K562 (cell line): ENCODE results near the gene LTBP1. TPM values are rescaled to one million over a fixed set of nuclear protein-coding genes. Genes with fewer than 3 reads are reported as not detected.
A peak's percentile ranks its signal among the peaks of the same experiment; 100 is the strongest.

Experiments used
- ATAC-seq: fragments of 200-7000 bp; cut with Tn5 transposase; 3 replicates; pipeline ENCODE4 v1.9.1; 2020; ENCODE audit warnings: moderate library complexity
- BruUV-seq: library from RNA; stranded (reverse); fragments of 400-500 nt; replicated peaks from 2 replicates; lab custom pipeline; 2021; lab: Mats Ljungman, UMichigan
- CTCF ChIA-PET: fragments of 300-600 bp; formaldehyde crosslinking; extraction: SDS; loops from one replicate; lab custom pipeline; 2021; ENCODE audit warnings: low intra/inter-chr PET ratio; lab: Yijun Ruan, JAX
- POLR2A ChIA-PET: fragments of 300-600, 350-650 bp; sonication (Branson Sonifier 250); formaldehyde crosslinking; extraction: SDS; loops from one replicate; lab custom pipeline; 2021; ENCODE audit warnings: antibody characterized with exemption, inconsistent platforms; lab: Yijun Ruan, JAX
- DNase-seq, 4 experiments: peaks; one replicate each; pipeline versions ENCODE4 v3.0.0 to v3.0.0-alpha.2; 2011 to 2018; ENCODE audit warnings: low spot score in 3 of 4, mixed read lengths in 3 of 4; ENCODE audit errors: extremely low read depth in 1 of 4
- FAIRE-seq: peaks from 2 replicates; lab custom pipeline; 2011; peaks lifted over from hg19 to GRCh38; lab: Jason Lieb, UNC
- H2AFZ ChIP-seq: 2 replicates; pipeline ENCODE4 v1.6.0; 2011; ENCODE audit warnings: low read depth, low read length, control low read depth, inconsistent platforms
- H3K27ac ChIP-seq: fragments of 200-600 bp; 3 replicates; pipeline ENCODE4 v1.8.0; 2011; ENCODE audit warnings: low read depth, mild to moderate bottlenecking, control low read depth, inconsistent platforms, low read length, moderate library complexity, mixed read lengths; ENCODE audit errors: extremely low read depth
- H3K27me3 ChIP-seq, 2 experiments: fragments of 300-600 bp in 1 of 2; 2 replicates in 1 of 2; 3 replicates in 1 of 2; pipeline versions ENCODE4 v1.6.0 to v1.8.0; 2011; ENCODE audit warnings: inconsistent platforms in 2 of 2, low read length in 2 of 2, mild to moderate bottlenecking in 1 of 2, mixed read lengths in 1 of 2, moderate library complexity in 1 of 2; ENCODE audit not compliant: control insufficient read depth in 2 of 2, insufficient read depth in 2 of 2
- H3K36me3 ChIP-seq: fragments of 300-600 bp; 3 replicates; pipeline ENCODE4 v1.8.0; 2011; ENCODE audit warnings: mild to moderate bottlenecking, low read length, inconsistent platforms; ENCODE audit not compliant: control insufficient read depth, insufficient read depth
- H3K4me1 ChIP-seq, 2 experiments: fragments of 200-600 bp in 1 of 2; replicated peaks in 1 of 2; 2 replicates in 1 of 2; 3 replicates in 1 of 2; pipeline versions ENCODE4 v1.5.1 to v1.8.0; 2011; ENCODE audit warnings: inconsistent platforms in 2 of 2, low read length in 2 of 2, mild to moderate bottlenecking in 1 of 2, mixed read lengths in 1 of 2, moderate library complexity in 1 of 2; ENCODE audit not compliant: control insufficient read depth in 2 of 2, insufficient read depth in 2 of 2
- H3K4me2 ChIP-seq: 2 replicates; pipeline ENCODE4 v1.6.1; 2011; ENCODE audit warnings: low read length, control low read depth, inconsistent platforms, mixed read lengths; ENCODE audit not compliant: insufficient read depth
- H3K4me3 ChIP-seq: fragments of 200-600 bp; sonication (generic), shearing (Covaris generic); 2 replicates; pipeline ENCODE4 v1.5.1; 2016; ENCODE audit warnings: control low read depth, inconsistent platforms
- H3K79me2 ChIP-seq: fragments of 200-600 bp; 3 replicates; pipeline ENCODE4 v1.8.0; 2011; ENCODE audit warnings: low read length, inconsistent platforms; ENCODE audit not compliant: control insufficient read depth, insufficient read depth
- H3K9ac ChIP-seq, 2 experiments: 2 replicates each; pipeline versions ENCODE4 v1.6.0 to v1.6.1; 2011; ENCODE audit warnings: low read depth in 2 of 2, low read length in 2 of 2, control low read depth in 1 of 2, inconsistent platforms in 1 of 2, mild to moderate bottlenecking in 1 of 2, mixed read lengths in 1 of 2; ENCODE audit not compliant: insufficient read depth in 1 of 2
- H3K9me1 ChIP-seq: one replicate; pipeline ENCODE4 v1.6.0; 2011; ENCODE audit warnings: inconsistent platforms, mild to moderate bottlenecking, low read length, moderate library complexity; ENCODE audit not compliant: control insufficient read depth, insufficient read depth
- H3K9me3 ChIP-seq: replicated peaks from 2 replicates; pipeline ENCODE4 v1.5.1; 2011; ENCODE audit warnings: low read depth, low read length, inconsistent platforms; ENCODE audit not compliant: control insufficient read depth, insufficient read depth
- H4K20me1 ChIP-seq: replicated peaks from 2 replicates; pipeline ENCODE4 v1.6.1; 2011; ENCODE audit warnings: low read length, inconsistent platforms, mixed read lengths; ENCODE audit not compliant: control insufficient read depth, insufficient read depth
- E2F8 ChIP-seq: fragments of 450-650 bp; IDR thresholded peaks from 2 replicates; pipeline ENCODE4 v1.7.1; 2018; ENCODE audit warnings: mild to moderate bottlenecking, low read depth; ENCODE audit not compliant: partially characterized antibody
- EP300 ChIP-seq: IDR thresholded peaks from 2 replicates; pipeline ENCODE4 v1.6.1; 2012; ENCODE audit warnings: low read length, improper control_type of control experiment
- FOSL1 ChIP-seq: fragments of 200-800 bp; sonication (Bioruptor generic); conservative IDR thresholded peaks from 2 replicates; pipeline ENCODE4 v1.6.1; 2016; ENCODE audit warnings: missing genetic modification characterization, missing compliant biosample characterization
- HDGF ChIP-seq: fragments of 450-650 bp; IDR thresholded peaks from 2 replicates; pipeline ENCODE4 v1.6.1; 2016
- NCOR1 ChIP-seq: fragments of 450-650 bp; IDR thresholded peaks from 2 replicates; pipeline ENCODE4 v1.6.1; 2016; ENCODE audit warnings: mild to moderate bottlenecking, moderate library complexity
- NFIC ChIP-seq: fragments of 450-650 bp; IDR thresholded peaks from 2 replicates; pipeline ENCODE4 v1.6.1; 2017; ENCODE audit warnings: mild to moderate bottlenecking, inconsistent platforms
- SMAD4 ChIP-seq: fragments of 250-450 bp; sonication (Bioruptor Pico); conservative IDR thresholded peaks from 2 replicates; pipeline ENCODE4 v1.8.0; 2021; ENCODE audit warnings: inconsistent platforms, mild to moderate bottlenecking, moderate library complexity
- TBP ChIP-seq: optimal IDR thresholded peaks from 2 replicates; pipeline ENCODE3; 2011; ENCODE audit warnings: low read depth, low read length, improper control_type of control experiment
- ZNF24 ChIP-seq: fragments of 450-650 bp; IDR thresholded peaks from 2 replicates; pipeline ENCODE4 v1.6.1; 2016
- WGBS: fragments of 100-300 bp; shearing (Covaris generic); methylation state at CpG from one replicate; pipeline ENCODE4 v1.1.6; 2016; ENCODE audit warnings: low coverage, mixed read lengths; ENCODE audit not compliant: insufficient coverage; ENCODE audit errors: missing lambda C conversion rate; 5-methylcytosine and 5-hydroxymethylcytosine counted together
- in situ Hi-C: fragments of 300-500 bp; cut with MboI; formaldehyde crosslinking; loops from 4 replicates; pipeline ENCODE4 v1.15.0; 2018; ENCODE audit warnings: inconsistent platforms, mixed read lengths
- intact Hi-C: fragments of 100-400 bp; cut with micrococcal nuclease; formaldehyde crosslinking; loops from 2 replicates; pipeline ENCODE4 v1.14.2; 2022
- polyA plus RNA-seq, 8 experiments: library from polyadenylated mRNA; depleted of rRNA in 4 of 8; stranded (reverse) in 5 of 8; unstranded in 3 of 8; fragments of >200 nt; fragmentation: Nextera tagmentation in 2 of 8; fragmentation: Illumina TruSeq in 1 of 8; extraction: Ambion mirVana in 2 of 8; extraction: Trizol in 1 of 8; gene quantifications; 2 replicates each; pipeline versions ENCODE4 v1.2.1 to v1.2.3, GENCODE V29; 2011 to 2014; ENCODE audit warnings: inconsistent platforms in 1 of 8, missing spikeins in 1 of 8
- total RNA-seq, 7 experiments: library from RNA; depleted of rRNA in 6 of 7; stranded (reverse); fragments of >200 nt in 6 of 7; fragmentation: Illumina TruSeq in 2 of 7; extraction: Trizol in 2 of 7; gene quantifications; 2 replicates each; pipeline versions ENCODE4 v1.2.1 to v1.2.3, GENCODE V29; 2011 to 2021; ENCODE audit warnings: low replicate concordance in 1 of 7

Gene LTBP1
- total and polyA plus RNA-seq, 9 of the 15 experiments (the other 6 are each of a cell fraction or from before 2014, with no cell fraction given) = 3.6 to 16.4 (median 8.5) TPM

GRCh38 chr2:33011941-33012340 lies 65.2 kb downstream of the LTBP1 start:
- ChIA-PET POLR2A (interaction anchor here (0.6 kb wide), 1 partner anchor 335 kb away, joined by 3 read pairs; no protein-coding TSS in a partner anchor), CTCF (no interaction called here)
- ATAC-seq (no peak), FAIRE-seq (no peak), DNase-seq (no peak)
- Histone ChIP-seq H3K27ac (no peak overlapping the region), H2AFZ (no peak overlapping the region), H4K20me1 (no peaks in the 10 kb centered on the region), H3K27me3 (no peaks in the 10 kb centered on the region; a peak in 1 of 5 replicates), H3K79me2 (no peaks in the 10 kb centered on the region), H3K9me1 (no peaks in the 10 kb centered on the region), H3K36me3 (no peaks in the 10 kb centered on the region), H3K4me1 (no peaks in the 10 kb centered on the region; a peak in 2 of 5 replicates), H3K4me3 (no peak overlapping the region), H3K9ac (no peak overlapping the region), H3K4me2 (no peak overlapping the region), H3K9me3 (no peaks in the 10 kb centered on the region)
- 45% methylated on average over 3 of the region's 3 CpGs for WGBS
- no TSS peak for BruUV-seq
- TF ChIP-seq SMAD4 (CRISPR knock-in tag) (no peak), EP300 (no peak), TBP (no peak), HDGF (no peak), ZNF24 (no peak), NCOR1 (no peak), E2F8 (no peak), NFIC (peak; percentile 63), FOSL1 (tag) (peak; percentile 44; the same call in 1 of the 2 replicates)
- intact Hi-C loops = no loop called here
- in situ Hi-C loops = no loop called here
